Measurements from ENCODE around the gene TSHZ2.
A peak's percentile ranks its signal among the peaks of the same experiment; 100 is the strongest.
"Not testable (repeated sequence)": the region's sequence is repeated elsewhere in the genome, so short reads cannot be mapped to it uniquely, and the experiment has no call there.

The TSHZ2 gene

GRCh38 chr20:53071833-53072232, 99.7 kb downstream of the TSHZ2 start:
- peak; percentile 41 for DNase-seq

- DNase-seq = no peak
Measured at GRCh38 chr20:53072923-53073579, 100.9 kb downstream of the TSHZ2 start.

- no peak for DNase-seq
Measured at GRCh38 chr20:53073636-53074415, 101.7 kb downstream of the TSHZ2 start.

- DNase-seq = no peak
Measured at GRCh38 chr20:53074811-53075314, 102.7 kb downstream of the TSHZ2 start.

DNA sequence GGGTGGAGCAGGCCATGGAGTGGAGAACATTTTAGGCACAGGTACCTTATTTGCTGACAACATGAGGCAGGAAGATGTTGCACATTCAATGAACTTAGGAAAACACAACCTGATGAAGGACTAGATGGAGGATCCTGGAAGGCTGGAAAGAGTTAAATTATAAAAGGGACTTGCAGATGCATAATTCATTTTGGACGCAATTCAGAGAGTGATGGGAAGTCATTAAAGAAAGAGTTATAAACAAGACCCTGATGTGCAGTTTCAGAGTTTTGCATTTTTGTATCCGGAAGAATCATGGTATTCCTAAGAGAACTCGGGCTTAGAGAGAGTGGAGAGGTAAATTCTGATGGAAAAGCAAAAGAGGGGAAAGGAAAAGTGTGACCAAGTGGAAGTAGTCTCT, 104.5 kb downstream of the TSHZ2 start:
- DNase-seq = no peak

- DNase-seq = peak; percentile 47
Measured at GRCh38 chr20:53077373-53078205, 105.4 kb downstream of the TSHZ2 start.

- DNase-seq = no peak
Measured at GRCh38 chr20:53078761-53079160, 106.6 kb downstream of the TSHZ2 start.

GRCh38 chr20:53079261-53079691, 107.1 kb downstream of the TSHZ2 start:
- no peak for DNase-seq

DNA sequence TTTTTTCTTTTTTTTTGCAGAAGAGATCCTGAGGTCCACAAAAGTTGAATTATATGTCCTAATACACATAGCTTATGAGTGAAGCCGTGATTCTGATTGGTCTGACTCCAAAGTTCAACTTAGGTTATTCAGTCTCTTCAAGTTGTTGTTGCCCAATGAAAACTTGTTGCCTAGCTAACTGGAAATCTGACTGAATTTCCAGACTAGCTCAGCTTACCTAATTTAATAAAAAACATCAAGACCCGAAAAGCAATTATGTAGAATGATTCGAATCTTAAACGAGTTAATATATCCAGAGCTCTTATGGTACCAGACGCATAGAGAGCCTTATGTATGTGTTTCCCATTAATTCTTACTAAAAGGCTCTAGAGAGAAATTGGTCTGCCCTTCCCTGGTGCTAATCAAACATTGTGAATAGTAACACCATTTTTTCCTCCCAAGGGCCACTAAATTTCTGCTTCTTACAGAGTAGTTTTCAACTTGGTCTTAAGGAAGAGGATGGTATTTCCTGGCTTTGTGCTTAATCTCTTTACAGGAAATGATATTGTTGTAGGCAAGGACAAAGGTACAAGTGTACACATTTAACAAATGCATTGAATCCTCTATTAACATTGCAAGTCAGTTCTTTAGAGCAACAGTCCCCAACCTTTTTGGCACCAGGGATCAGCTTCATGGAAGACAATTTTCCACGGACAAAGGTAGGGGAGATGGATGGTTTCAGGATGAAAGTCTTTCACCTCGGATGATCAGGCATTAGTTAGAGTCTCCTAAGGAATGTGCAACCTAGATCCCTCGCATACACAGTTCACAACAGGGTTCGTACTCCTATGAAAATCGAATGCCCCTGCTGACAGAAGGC, 107.9 kb downstream of the TSHZ2 start:
- no peak for DNase-seq

DNA sequence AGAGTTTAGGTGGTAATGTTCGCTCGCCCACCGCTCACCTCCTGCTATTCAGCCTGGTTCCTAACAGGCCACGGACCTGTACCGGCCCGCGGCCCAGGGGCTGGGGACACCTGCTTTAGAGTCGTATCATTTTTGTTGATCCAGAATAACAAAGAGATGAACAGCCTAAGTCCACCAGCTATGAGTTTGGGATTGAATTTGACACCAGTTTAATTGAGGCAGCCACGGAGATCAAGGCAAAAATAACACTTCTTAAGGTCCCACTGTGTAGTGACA, 108.5 kb downstream of the TSHZ2 start:
- DNase-seq = no peak

GRCh38 chr20:53080969-53081871, 109.1 kb downstream of the TSHZ2 start:
- DNase-seq = peak; percentile 46

- no peak for DNase-seq
Measured at GRCh38 chr20:53081916-53082863, 110.0 kb downstream of the TSHZ2 start.

DNA sequence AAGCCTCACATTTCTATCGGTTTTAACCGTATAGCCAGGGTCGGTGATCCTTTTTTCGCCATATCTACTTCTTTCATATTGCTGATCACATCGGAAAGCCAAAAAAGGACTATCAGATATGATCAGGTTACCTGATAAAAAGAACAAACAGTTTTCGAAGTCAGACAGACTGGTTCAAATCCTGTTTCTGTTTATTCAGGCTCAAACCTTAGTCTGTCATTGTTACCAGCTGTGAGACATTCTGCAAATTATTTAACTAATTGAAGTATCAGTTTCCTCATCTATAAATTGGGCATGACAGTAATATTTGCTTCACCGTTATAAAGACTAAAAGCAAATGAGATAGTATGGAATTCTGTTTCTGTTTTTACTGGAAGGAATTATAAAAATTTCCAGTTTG, 111.3 kb downstream of the TSHZ2 start:
- DNase-seq = no peak

DNA sequence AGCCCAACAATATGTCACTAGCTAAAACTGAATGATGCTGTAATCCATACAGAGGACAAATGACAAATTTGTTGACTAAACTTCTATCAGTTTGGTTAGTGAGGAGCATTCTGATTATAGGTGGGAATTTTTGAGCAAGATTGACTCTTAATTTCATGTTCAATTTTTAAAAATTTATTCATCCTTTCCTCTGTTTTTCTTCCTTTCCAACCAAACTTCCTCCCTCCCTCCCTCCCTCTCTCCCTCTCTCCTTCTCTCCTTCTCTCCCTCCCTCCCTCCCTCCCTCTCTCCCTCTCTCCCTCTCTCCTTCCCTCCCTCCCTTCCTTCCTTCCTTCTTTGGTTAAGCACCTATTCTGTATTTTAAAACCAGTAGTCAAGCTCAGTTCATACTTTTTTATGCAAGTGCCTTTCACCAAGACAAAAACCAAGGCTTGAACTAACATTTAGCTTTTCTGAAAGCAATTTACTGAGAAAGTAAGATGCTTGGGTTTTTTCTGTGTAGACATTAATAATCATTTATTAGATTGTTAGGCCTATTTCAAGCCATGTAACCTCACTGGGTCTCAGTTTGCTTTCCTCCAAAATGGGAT, 112.3 kb downstream of the TSHZ2 start:
- no peak for DNase-seq

DNA sequence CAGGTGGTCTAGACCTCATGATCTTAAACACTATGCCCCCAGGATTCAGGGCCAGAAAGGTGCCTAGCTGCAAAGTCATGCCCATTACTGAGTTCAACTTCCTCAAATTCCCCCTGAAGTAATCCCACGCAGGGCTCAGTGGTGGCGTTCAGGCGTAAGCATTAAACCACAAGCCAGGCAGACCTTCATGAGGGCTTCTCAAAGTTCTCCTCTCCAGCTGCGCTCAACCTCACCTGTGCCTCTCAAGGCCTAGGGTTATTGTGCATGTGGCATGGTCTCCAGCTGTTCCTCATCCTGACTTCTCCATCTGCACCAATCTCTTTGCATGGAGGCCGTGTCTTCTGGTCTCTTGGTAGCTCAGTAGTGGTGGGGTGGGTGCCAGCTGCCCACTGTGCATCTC, 113.6 kb downstream of the TSHZ2 start:
- no peak for DNase-seq

DNA sequence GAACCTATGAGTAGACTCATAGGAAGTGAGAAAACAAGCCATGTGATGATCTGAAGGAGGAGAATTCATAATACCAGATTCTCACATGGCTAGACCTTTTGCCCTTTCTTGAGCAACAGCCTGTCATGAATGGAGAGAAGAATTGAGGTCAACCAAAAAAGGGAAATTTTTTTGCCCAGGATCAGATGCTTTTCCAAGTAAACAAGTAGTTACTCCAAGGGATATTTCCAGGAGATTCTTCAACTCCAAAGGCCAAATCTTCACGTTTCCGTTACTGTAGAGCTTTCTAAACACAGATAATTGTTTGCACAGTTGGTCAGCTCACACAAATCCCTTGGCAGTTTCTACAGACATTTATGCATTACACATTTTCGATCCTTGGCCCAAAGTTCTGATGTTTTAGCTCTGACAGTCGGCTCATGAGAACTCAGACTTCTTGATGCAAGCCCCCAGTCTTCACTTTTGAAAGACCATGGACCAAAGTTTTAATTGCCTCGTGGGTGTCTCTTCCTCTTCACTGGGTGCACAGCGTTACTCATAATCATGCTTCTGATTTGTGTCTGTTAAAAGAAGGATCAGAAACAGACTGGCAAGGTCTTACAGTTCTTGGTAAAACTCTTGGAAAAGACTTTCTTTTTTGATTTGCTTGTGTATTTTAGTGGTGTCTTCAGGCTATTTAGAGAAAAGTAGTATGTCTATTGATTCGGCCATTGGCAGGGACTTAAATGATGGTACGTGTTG, 115.0 kb downstream of the TSHZ2 start:
- no peak for DNase-seq

DNA sequence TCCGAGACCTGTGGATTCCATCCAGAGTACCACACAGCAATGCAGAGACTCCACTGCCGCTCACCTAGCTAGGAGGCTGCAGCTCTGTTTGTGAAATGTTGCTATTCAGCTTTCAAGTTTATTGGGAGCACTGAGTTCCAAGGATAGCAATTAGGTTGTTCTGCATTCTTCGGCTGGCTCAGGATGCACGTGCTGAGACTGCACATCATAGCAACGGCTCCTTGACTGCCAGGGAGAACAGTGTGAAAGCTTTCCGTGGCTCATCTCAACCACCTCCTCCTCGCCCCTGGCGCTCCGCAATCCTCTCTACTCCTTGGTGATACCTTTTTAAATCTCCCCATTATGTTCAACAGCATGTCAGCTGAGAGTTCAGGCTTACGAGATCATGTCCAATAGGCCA, 116.6 kb downstream of the TSHZ2 start:
- no peak for DNase-seq

- DNase-seq = not testable (repeated sequence)
Measured at GRCh38 chr20:53089851-53090250, 117.7 kb downstream of the TSHZ2 start.

DNA sequence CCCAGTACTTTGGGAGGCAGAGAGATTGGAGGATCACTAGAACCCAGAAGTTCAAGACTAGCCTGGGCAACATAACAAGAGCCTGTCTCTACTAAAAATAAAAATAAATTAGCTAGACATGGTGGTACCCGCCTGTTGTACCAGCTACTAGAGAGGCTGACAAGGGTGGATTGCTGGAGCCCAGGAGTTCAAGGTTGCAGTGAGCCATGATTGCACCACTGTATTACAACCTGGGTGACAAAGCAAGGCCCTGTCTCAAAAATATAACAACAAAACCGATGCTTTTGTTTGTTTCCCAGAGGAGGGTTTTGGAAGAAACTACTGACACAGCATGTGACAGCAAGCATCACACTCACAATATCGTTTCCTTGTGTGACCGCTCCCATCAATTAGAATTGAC, 119.6 kb downstream of the TSHZ2 start:
- no peak for DNase-seq

All from activated naive CD4-positive, alpha-beta T cell treated with anti-CD3 and anti-CD28 coated beads, Interleukin-2, amount 50 U/mL, for 16 hours (primary cell).